NOMO-1 treated with dmso at 0.1 percent for 144 hours (cell line): ENCODE measurements around the gene B3GALT2.
"Not testable (repeated sequence)": the region's sequence is repeated elsewhere in the genome, so short reads cannot be mapped to it uniquely, and the experiment has no call there.

Source experiments
- DNase-seq: peaks from one replicate; lab custom pipeline; 2025; ENCODE audit not compliant: unreplicated experiment; lab: John Stamatoyannopoulos, UW

Gene B3GALT2

DNA sequence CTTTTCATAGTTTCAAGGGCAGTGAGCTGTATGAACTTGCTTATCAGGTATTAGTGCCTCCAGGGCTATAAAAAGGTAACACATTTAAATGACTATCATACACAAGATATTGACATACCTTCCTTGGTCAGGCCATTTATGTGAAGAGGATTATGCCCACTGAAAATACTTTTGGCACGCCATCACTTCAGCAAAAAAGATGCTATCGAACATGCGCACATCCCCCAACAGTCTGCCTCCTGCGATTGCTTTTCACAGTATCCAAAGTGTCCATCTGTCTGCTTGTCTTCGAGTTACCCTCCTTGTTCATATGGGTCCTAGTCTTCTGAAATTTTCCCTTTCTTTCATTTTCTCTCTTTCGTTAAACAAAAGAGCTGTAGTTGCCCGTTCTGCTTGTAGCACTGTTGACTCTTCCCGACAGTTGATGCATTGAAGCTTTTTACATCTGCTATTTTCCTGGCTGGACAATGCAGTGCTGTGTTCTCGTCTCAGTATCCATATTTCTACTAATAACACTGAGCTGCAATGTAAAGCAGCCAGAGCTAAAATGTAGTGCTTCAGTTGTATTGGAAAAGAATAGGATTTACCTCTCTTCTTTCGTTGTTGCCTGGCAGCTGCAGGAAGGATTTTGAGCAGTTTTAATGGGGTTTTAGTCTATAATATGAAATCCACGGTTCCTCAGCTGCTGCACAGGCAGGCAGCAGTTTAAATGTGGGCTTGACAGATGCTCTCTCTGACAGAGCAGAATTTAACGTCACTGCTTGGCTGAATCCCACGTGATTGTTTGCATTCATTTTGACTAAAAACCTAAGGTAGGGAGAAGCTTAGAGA, at the start of gene B3GALT2:
Gene B3GALT2 (minus strand): TSS at position 713 of the 831 bp plus-strand sequence. CDS start 5,051 bp downstream, outside the sequence.
- no peak for DNase-seq

DNA sequence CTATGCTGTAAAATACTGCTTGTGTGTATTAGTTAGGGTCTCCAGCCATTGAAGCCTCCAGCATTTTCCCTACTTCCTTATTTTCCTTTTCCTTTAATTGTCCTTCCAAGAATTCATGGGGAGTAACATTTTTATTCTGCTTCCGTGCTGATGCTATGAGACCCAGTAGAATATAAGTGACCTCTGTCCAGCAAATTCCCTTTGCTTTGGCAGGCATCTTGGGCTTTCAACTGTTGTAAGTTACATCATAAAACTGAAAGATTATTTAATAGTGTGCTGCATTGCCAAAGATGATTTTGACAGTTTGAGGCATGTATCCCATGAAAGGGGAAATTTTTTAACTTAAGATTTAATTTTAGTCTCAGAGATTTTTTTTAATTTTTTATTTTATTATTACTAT, 48.1 kb upstream of the B3GALT2 start:
- no peak for DNase-seq

- DNase-seq, result not testable (repeated sequence)
These were observed 44.7 kb upstream of the B3GALT2 start for GRCh38 chr1:193231146-193231545.

GRCh38 chr1:193229136-193229535, 42.7 kb upstream of the B3GALT2 start:
- no peak for DNase-seq

DNA sequence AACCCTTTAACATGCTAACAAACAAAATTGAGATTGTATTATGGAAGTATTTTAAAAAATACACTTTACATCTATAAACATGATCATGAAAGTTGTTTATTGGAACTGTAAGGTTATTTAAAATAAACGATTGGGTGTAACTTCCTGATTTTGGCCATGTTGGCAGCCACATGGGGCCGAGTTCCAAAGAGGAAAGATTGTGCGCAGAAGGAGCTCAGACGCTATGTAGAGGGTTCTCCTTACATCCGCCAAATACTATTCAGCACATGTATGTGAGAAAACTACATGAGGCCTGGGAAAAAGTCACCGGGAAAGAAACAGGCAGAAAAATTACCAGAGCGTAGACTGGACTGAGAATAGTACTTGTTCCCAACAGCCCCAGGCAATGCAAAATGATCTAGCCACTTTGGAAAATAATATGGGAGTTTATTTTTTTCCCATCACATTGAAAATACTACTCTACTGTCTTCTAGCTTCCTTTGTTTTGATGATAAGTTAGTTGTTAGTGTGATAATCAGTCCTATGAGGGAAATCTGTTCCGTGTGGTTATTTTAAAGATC, 35.7 kb upstream of the B3GALT2 start:
- no peak for DNase-seq

GRCh38 chr1:193221651-193222050, 35.2 kb upstream of the B3GALT2 start:
- no peak for DNase-seq

DNA sequence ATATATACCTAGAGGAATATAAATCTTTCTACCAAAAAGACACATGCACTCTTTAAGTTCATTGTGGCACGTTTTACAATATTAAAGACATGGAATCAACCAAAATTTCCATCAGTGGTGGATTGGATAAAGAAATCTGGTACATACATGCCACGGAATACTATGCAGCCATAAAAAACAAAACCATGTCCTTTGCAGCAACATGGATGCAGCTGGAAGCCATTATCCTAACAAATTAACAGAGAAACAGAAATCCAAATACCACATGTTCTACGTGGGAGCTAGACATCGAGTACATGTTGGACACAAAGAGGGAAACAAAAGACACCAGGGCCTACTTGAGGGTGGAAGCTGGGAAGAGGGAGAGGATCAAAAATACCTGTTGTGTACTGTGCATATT, 33.0 kb upstream of the B3GALT2 start:
- no peak for DNase-seq

GRCh38 chr1:193216920-193217319, 30.5 kb upstream of the B3GALT2 start:
- DNase-seq, result no peak

DNA sequence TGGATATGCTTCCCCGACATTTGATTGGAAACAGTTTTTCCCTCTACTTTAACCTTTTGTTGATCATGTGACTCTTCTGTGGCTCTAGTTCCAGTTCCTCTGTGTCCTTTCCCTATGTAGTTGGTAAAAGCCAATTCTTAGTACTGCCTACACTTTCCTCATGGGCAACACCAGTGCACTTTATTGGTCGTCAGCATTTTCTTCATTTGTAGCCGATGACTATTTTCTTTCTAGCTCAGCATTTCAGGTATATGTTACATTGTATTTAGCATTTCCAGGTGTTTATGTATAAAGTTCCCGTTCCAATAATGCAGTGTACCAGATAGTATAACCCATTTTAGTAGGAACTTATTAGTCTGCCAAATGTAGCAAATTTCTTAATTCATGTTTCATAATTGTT, 27.6 kb upstream of the B3GALT2 start:
- no peak for DNase-seq

- no peak for DNase-seq
These were observed 26.2 kb upstream of the B3GALT2 start for GRCh38 chr1:193212637-193213036.

- DNase-seq, result no peak
These were observed 25.1 kb upstream of the B3GALT2 start for GRCh38 chr1:193211539-193211938.

- DNase-seq, result no peak
These were observed 24.6 kb upstream of the B3GALT2 start for GRCh38 chr1:193210996-193211395.

GRCh38 chr1:193201021-193201420, 14.6 kb upstream of the B3GALT2 start:
- DNase-seq, result no peak

DNA sequence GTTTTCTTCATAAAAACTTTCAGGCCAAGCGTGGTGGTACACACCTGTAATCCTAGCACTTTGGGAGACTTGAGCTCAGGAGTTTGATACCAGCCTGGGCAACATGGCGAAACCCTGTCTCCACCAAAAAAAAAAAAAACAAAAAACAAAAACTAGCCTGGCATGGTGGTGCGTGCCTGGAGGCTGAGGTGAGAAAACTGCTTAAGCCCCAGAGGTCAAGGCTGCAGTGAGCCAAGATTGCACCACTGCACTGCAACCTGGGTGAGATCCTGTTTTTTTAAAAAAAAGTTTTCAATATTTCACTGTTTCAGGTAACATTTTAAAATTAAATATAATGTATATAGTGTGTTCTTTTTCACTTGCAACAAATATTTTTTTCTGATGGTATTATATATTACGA, 13.5 kb upstream of the B3GALT2 start:
- DNase-seq, result no peak

GRCh38 chr1:193192586-193192985, 6.2 kb upstream of the B3GALT2 start:
- DNase-seq, result no peak

DNA sequence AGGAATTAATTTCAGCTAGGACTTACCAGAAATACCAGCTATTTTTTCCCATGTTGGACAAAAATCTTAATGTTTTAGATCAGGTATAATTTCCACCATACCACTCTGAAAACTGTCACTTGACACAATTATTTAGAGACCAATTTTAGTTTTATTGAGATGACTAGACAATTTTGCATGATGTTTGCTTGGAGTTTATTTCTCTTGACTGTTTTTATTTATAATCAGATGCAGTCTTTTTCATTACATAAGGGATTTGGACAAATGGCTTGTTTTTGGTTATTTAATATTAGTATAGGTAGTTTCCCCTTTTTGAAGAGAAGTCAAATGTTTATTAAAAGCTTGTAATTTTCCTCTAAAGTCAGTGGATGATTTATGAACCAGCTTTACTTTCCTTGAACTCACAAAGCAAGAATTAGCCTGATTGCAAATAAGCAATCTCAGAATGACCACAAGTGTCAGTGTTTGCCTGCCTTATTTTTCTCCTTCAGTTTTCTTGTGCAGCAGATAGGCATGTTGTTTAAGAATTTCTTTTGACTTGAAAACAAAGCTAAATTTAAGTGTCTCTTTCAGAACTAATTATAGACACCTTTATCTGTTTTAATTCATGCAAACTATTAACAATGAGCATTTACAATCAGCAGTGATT, 3.8 kb upstream of the B3GALT2 start:
- DNase-seq, result no peak

DNA sequence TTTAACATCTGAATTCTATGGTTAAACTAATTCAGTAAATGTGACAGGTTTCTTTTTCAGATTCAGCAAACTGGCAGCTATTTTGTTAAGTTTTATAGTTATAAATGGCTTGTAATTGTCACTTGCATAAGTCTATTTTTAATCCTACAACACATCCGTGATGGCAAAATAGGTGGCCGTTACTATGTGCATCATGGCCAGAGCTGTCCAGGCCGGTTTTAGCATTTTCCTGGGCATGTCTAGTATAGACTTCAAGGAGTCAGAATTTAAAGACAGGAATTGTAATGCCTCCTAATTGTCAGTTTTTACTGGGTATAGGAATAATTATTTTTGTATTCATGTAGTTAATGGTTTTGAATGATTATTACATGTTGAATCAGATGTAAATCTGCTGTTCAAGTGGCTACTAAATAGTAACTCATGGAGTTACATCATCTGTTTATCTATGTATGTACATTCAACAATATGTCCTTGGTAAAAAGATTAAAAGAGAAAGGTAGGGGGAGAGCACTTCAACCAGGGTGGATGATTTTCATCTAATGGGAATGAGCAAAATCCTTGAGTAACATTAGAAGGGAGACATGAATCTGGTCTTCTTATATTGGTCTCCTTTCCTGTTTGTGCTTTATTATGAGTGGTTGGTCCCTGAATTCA, 3.2 kb upstream of the B3GALT2 start:
- DNase-seq, result no peak

DNA sequence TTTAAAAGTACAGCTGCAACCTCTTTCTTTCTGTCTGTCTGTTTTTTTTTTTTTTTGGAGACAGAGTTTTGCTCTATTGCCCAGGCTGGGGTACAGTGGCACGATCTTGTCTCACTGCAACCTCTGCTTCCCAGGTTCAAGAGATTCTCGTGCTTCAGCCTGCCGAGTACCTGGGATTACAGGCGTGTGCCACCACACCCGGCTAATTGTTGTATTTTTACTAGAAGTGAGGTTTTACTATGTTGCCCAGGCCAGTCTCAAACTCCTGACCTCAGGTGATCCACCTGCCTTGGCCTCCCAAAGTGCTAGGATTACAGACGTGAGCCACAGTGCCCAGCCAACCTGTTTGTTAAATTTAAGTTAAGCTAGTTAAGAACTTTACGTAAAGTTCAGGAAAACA, 2.5 kb upstream of the B3GALT2 start:
- DNase-seq, result not testable (repeated sequence)

DNA sequence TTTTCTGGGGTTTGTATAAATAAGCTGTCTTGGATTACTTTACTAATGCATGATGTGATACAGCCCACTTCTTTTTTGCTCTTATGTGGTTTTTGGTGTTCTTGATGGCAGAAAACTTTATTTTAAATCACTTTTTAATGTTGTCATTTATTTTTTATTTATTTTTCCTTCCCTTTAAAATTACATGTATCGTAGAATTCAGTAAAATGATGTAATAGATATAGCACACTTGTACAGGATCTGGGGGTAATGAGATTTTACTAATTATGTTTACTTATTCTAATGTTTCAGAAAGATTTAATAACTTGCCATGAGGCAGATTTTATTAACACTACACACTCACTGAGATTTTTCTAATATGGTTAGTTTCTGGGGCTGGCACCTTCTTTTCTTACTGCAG, 701 bp upstream of the B3GALT2 start:
- DNase-seq, result no peak

GRCh38 chr1:193185211-193185610, 1.2 kb downstream of the B3GALT2 start:
- DNase-seq, result no peak

GRCh38 chr1:193184776-193185175, 1.6 kb downstream of the B3GALT2 start:
- DNase-seq, result no peak
